Osteocyte (in vitro differentiated cells): ENCODE data around the gene TMPRSS6. TPM values are rescaled to one million over a fixed set of nuclear protein-coding genes. Genes with fewer than 3 reads are reported as not detected.

Source experiments
- DNase-seq: peaks from one replicate; pipeline ENCODE4 v3.0.0; 2021; ENCODE audit warnings: mixed read lengths; ENCODE audit not compliant: unreplicated experiment; ENCODE audit errors: extremely low spot score
- H3K27ac Mint-ChIP-seq: one replicate; pipeline ENCODE4 v1.8.0; 2021; ENCODE audit warnings: mild to moderate bottlenecking, mixed read lengths; ENCODE audit not compliant: unreplicated experiment
- H3K27me3 Mint-ChIP-seq: one replicate; pipeline ENCODE4 v1.8.0; 2021; ENCODE audit warnings: mixed read lengths; ENCODE audit not compliant: unreplicated experiment
- H3K36me3 Mint-ChIP-seq: one replicate; pipeline ENCODE4 v1.8.0; 2021; ENCODE audit warnings: mixed read lengths; ENCODE audit not compliant: unreplicated experiment
- H3K4me1 Mint-ChIP-seq: one replicate; pipeline ENCODE4 v1.8.0; 2021; ENCODE audit warnings: mixed read lengths; ENCODE audit not compliant: unreplicated experiment
- H3K4me3 Mint-ChIP-seq: one replicate; pipeline ENCODE4 v1.8.0; 2021; ENCODE audit warnings: mild to moderate bottlenecking, moderate library complexity, mixed read lengths; ENCODE audit not compliant: unreplicated experiment
- H3K9me3 Mint-ChIP-seq: one replicate; pipeline ENCODE4 v1.8.0; 2021; ENCODE audit warnings: mixed read lengths; ENCODE audit not compliant: unreplicated experiment
- total RNA-seq: library from RNA; stranded (reverse); gene quantifications from 2 replicates; pipeline ENCODE4 v1.2.1, GENCODE V29; 2021
- TF ChIP-seq, protein P1 (sequence below): fragments of 200-600 bp; sonication (generic); IDR thresholded peaks from 2 replicates; pipeline ENCODE4 v1.5.0; 2021; ENCODE audit warnings: antibody characterized with exemption, mild to moderate bottlenecking, moderate library complexity

The TMPRSS6 gene
- total RNA-seq, 1 donor from 2014 or later: not detected

DNA sequence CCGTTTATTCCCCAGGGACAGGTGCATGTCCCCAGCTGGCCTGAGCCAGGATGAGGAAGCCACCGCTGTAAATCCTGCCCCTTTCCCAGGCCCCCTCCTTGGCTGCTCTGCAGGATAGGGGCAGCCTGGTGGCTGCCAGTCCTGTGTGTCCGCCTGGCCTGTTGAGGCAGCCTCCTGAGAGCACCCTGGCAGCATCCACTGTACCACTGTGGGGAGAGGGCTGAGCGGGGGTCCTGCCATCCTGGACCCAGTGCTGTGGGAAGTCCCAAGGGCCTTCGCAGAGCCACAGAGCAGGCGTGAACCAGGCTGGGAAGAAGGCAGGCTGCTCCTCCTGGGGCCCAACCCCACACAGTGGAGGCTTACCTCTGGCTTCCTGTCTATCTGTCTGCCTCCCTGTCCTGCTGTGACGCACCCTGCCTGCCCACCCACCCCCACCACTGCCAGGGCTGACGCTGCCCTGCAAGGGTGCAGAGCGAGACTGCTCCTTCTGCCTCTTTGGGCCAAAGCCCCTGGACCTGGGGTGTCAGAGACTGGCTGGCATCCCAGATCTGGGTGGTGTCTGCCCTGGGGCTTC, 49.5 kb downstream of the TMPRSS6 start:
- Mint-ChIP-seq H3K4me1 (no peaks in the 10 kb centered on the region), H3K36me3 (peaks cover 9% of the 10 kb centered on the region), H3K9me3 (no peaks in the 10 kb centered on the region), H3K27me3 (no peaks in the 10 kb centered on the region), H3K4me3 (no peak overlapping the region), H3K27ac (no peak overlapping the region)
- TF ChIP-seq, protein P1, sequence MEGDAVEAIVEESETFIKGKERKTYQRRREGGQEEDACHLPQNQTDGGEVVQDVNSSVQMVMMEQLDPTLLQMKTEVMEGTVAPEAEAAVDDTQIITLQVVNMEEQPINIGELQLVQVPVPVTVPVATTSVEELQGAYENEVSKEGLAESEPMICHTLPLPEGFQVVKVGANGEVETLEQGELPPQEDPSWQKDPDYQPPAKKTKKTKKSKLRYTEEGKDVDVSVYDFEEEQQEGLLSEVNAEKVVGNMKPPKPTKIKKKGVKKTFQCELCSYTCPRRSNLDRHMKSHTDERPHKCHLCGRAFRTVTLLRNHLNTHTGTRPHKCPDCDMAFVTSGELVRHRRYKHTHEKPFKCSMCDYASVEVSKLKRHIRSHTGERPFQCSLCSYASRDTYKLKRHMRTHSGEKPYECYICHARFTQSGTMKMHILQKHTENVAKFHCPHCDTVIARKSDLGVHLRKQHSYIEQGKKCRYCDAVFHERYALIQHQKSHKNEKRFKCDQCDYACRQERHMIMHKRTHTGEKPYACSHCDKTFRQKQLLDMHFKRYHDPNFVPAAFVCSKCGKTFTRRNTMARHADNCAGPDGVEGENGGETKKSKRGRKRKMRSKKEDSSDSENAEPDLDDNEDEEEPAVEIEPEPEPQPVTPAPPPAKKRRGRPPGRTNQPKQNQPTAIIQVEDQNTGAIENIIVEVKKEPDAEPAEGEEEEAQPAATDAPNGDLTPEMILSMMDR: no peak
- no peak for DNase-seq

DNA sequence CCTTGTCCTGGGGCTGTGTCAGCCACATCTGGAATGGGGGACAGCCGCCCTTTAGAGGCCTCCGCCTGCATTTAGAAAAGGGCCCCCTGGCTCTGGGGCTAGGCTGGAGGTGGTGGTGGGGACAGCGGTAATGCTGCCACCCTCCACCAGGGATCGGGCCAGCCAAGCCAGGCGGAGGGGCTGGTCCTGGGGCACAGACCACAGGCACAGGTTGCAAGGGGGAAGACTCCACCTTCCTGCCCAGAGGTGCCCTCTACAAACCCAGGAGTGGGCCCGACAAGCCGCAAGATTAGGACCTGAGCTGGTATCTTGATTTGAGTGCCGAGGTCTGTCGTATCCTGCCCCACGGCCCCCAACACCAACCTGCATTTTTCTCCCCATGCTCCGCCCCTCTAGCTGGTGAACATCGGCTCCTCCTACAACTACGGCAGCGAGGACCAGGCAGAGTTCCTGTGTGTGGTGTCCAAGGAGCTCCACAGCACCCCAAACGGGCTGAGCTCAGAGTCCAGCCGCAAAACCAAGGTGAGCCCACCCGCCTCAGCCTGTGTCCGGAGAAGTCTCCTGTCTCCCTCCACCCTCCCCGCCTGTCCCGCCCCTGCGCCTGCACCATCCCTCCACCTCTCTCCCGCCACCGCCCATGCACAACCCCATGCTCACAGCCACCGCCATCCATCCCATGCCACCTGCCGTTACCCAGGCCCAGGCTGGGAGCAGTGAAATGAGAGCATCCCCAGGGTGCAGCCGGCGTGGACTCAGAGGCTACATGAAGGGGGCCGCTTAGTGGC, 50.4 kb downstream of the TMPRSS6 start:
- Mint-ChIP-seq H3K4me1 (no peaks in the 10 kb centered on the region), H3K36me3 (peaks cover 9% of the 10 kb centered on the region), H3K27me3 (no peaks in the 10 kb centered on the region), H3K27ac (no peak overlapping the region), H3K9me3 (no peaks in the 10 kb centered on the region), H3K4me3 (no peak overlapping the region)
- DNase-seq: no peak
- TF ChIP-seq, protein P1: no peak

DNA sequence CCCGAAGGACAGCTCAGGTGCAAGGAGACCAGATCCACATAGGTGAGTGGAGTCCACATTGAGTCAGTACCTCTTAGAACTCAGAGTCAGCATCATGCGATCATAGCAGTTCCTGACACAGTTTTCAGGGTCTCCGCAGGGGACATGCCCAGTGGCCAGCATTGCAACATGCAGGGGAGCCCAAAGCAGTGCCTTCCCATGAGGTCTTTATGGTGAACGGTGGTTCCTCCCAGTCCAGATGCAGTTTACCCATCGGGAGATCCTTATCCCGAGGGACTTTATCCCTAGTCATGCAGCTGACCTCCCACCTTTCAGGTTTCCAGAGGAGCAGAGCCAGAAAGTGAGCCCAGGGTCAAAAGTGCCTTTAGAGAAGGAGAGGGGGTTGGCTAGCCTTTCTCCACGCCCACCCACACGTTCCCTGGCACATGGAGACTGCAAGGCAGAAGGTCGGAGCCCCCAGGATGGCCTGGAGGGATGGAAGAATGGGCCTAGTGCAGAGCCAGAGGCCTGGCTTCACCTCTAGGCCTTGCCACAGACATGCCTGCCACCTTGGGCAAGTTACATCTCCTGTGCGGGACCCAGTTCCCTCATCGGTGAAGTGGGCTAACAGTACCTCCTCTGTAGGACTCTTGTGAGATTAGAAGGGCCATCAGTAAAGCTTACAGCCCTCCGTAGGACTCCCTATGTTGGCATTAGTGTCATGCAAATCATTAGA, 51.6 kb downstream of the TMPRSS6 start:
- no peaks in the 10 kb centered on the region for H3K27me3 Mint-ChIP-seq
- peaks cover 9% of the 10 kb centered on the region for H3K36me3 Mint-ChIP-seq
- H3K4me1 Mint-ChIP-seq: peaks cover 1% of the 10 kb centered on the region
- DNase-seq: no peak
- no peak overlapping the region for H3K27ac Mint-ChIP-seq
- TF ChIP-seq, protein P1: no peak
- no peak overlapping the region for H3K4me3 Mint-ChIP-seq
- H3K9me3 Mint-ChIP-seq: no peaks in the 10 kb centered on the region

DNA sequence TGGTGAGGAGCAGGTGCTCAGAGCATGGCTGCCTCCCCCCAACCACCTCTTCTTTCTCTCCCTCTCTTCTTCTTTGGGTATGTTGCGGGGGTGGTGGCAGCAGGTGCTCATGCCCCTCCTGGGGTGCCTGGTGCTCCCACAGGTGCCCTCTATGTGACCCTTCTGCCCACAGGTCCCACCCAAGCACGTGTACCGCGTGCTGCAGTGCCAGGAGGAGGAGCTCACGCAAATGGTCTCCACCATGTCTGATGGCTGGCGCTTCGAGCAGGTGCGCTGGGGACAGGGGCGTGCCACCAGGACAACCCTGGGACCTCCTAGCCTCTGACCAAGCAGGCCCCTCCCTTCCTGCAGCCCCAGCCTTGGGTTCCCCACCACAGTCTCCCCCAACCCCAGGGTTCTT, 52.3 kb downstream of the TMPRSS6 start:
- H3K27ac Mint-ChIP-seq: no peak overlapping the region
- TF ChIP-seq, protein P1: no peak
- H3K4me3 Mint-ChIP-seq: no peak overlapping the region
- H3K27me3 Mint-ChIP-seq: no peaks in the 10 kb centered on the region
- H3K4me1 Mint-ChIP-seq: peaks cover 6% of the 10 kb centered on the region
- H3K36me3 Mint-ChIP-seq: peaks cover 9% of the 10 kb centered on the region
- DNase-seq: no peak
- H3K9me3 Mint-ChIP-seq: no peaks in the 10 kb centered on the region

DNA sequence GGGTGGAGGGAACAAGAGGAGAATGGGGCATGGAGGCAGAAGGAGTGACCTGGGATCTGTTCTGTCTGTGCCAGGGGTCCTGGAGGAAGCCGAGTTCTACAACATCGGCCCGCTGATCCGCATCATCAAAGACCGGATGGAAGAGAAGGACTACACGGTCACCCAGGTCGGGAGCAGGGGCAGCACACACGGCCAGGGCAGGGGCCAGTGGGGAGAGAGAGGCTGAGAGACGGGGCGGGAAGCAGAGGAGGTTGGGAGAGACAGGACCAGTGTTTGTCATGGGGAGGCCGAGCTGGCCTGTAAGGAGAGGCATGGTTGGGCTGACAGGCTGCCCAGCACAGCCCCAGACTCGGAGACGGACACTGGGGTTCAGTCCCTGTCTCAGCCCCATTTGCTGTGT, 53.3 kb downstream of the TMPRSS6 start:
- H3K36me3 Mint-ChIP-seq: peaks cover 9% of the 10 kb centered on the region
- DNase-seq: no peak
- H3K4me3 Mint-ChIP-seq: no peak overlapping the region
- TF ChIP-seq, protein P1: no peak
- peaks cover 9% of the 10 kb centered on the region for H3K4me1 Mint-ChIP-seq
- H3K27me3 Mint-ChIP-seq: no peaks in the 10 kb centered on the region
- H3K9me3 Mint-ChIP-seq: no peaks in the 10 kb centered on the region
- H3K27ac Mint-ChIP-seq: no peak overlapping the region
